Left ventricle myocardium inferior (tissue), 1 donor: Measurements from ENCODE around the gene CCDC126. TPM values are rescaled to one million over a fixed set of nuclear protein-coding genes. Genes with fewer than 3 reads are reported as not detected.

Experiments used
- DNase-seq: peaks from one replicate; pipeline ENCODE4 v3.0.0-alpha.2; 2020
- H3K27ac ChIP-seq: fragments of 200-600 bp; replicated peaks from 2 replicates; pipeline ENCODE4 v1.8.0; 2021
- H3K27me3 ChIP-seq: fragments of 200-600 bp; 2 replicates; pipeline ENCODE4 v1.8.0; 2021; ENCODE audit warnings: low read depth
- H3K36me3 ChIP-seq: fragments of 200-600 bp; 2 replicates; pipeline ENCODE4 v1.8.0; 2021
- H3K4me1 ChIP-seq: fragments of 200-600 bp; 2 replicates; pipeline ENCODE4 v1.8.0; 2021
- H3K4me3 ChIP-seq: fragments of 200-600 bp; 2 replicates; pipeline ENCODE4 v1.8.0; 2021; ENCODE audit warnings: mild to moderate bottlenecking, moderate library complexity
- H3K9me3 ChIP-seq: fragments of 200-600 bp; replicated peaks from 2 replicates; pipeline ENCODE4 v1.8.0; 2021
- intact Hi-C: fragments of 100-400 bp; cut with micrococcal nuclease; formaldehyde crosslinking; loops from one replicate; pipeline ENCODE4 v1.11.0; 2022
- total RNA-seq: library from RNA; stranded (reverse); fragmentation: NEBNext Ultra II Directional; extraction: Animal tissue kit (Norgen Biotek cat#: 25700); gene quantifications from one replicate; pipeline ENCODE4 v1.2.1, GENCODE V29; 2021
- TF ChIP-seq, protein P1 (sequence below): fragments of 200-600 bp; IDR thresholded peaks from 2 replicates; pipeline ENCODE4 v1.8.0; 2021; ENCODE audit warnings: antibody characterized with exemption, mild to moderate bottlenecking, borderline replicate concordance
- donor health status: DM: no; HTN: yes; CAD: no; lungs with severe emphysema.

The CCDC126 gene
- total RNA-seq, 1 donor from 2014 or later = 8.9 TPM

GRCh38 chr7:23658831-23659427 lies 61.7 kb downstream of the CCDC126 start:
- Histone ChIP-seq H3K4me3 (no peak overlapping the region), H3K9me3 (peaks cover 30% of the 10 kb centered on the region), H3K4me1 (no peaks in the 10 kb centered on the region), H3K27ac (no peak overlapping the region), H3K27me3 (no peaks in the 10 kb centered on the region), H3K36me3 (no peaks in the 10 kb centered on the region)
- no peak for DNase-seq
- intact Hi-C loops = no loop called here
- TF ChIP-seq, protein P1, sequence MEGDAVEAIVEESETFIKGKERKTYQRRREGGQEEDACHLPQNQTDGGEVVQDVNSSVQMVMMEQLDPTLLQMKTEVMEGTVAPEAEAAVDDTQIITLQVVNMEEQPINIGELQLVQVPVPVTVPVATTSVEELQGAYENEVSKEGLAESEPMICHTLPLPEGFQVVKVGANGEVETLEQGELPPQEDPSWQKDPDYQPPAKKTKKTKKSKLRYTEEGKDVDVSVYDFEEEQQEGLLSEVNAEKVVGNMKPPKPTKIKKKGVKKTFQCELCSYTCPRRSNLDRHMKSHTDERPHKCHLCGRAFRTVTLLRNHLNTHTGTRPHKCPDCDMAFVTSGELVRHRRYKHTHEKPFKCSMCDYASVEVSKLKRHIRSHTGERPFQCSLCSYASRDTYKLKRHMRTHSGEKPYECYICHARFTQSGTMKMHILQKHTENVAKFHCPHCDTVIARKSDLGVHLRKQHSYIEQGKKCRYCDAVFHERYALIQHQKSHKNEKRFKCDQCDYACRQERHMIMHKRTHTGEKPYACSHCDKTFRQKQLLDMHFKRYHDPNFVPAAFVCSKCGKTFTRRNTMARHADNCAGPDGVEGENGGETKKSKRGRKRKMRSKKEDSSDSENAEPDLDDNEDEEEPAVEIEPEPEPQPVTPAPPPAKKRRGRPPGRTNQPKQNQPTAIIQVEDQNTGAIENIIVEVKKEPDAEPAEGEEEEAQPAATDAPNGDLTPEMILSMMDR = no peak

GRCh38 chr7:23661385-23661784 lies 64.2 kb downstream of the CCDC126 start:
- Histone ChIP-seq H3K27me3 (no peaks in the 10 kb centered on the region), H3K27ac (no peak overlapping the region), H3K4me1 (no peaks in the 10 kb centered on the region), H3K9me3 (peaks cover 14% of the 10 kb centered on the region), H3K4me3 (no peak overlapping the region), H3K36me3 (no peaks in the 10 kb centered on the region)
- TF ChIP-seq, protein P1 = no peak
- no peak for DNase-seq
- intact Hi-C loops = no loop called here

GRCh38 chr7:23662124-23662983 lies 65.2 kb downstream of the CCDC126 start:
- TF ChIP-seq, protein P1 = no peak
- Histone ChIP-seq H3K27me3 (no peaks in the 10 kb centered on the region), H3K4me3 (no peak overlapping the region), H3K36me3 (no peaks in the 10 kb centered on the region), H3K4me1 (no peaks in the 10 kb centered on the region), H3K9me3 (peaks cover 14% of the 10 kb centered on the region), H3K27ac (no peak overlapping the region)
- no peak for DNase-seq
- intact Hi-C loops = no loop called here

DNA sequence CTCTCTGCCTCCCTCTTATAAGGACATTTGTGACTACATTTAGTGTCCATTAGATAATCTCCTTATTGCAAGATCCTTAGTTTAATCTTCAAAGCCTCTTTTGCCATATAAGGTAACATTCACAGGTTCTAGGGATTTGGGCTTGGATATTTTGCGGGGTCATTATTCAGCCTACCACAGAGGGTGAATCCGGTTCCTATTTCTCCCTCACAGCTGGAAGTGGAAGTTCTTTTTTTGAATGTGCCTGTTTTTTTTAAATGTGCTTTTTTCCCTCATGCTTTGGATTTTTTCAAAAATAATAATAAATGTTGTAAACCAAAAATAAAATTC lies 65.8 kb downstream of the CCDC126 start:
- intact Hi-C loops = no loop called here
- no peak overlapping the region for H3K27ac ChIP-seq
- no peak for DNase-seq

GRCh38 chr7:23664122-23664521 lies 66.9 kb downstream of the CCDC126 start:
- Histone ChIP-seq H3K4me3 (no peak overlapping the region), H3K9me3 (peaks cover 5% of the 10 kb centered on the region), H3K36me3 (no peaks in the 10 kb centered on the region), H3K4me1 (no peaks in the 10 kb centered on the region), H3K27ac (no peak overlapping the region), H3K27me3 (no peaks in the 10 kb centered on the region)
- TF ChIP-seq, protein P1 = no peak
- intact Hi-C loops = no loop called here
- DNase-seq = no peak

More for the DNA sequence above, 65.8 kb downstream of the CCDC126 start:
- H3K36me3 ChIP-seq = no peaks in the 10 kb centered on the region
- H3K27me3 ChIP-seq = no peaks in the 10 kb centered on the region
- no peak overlapping the region for H3K4me3 ChIP-seq
- peaks cover 14% of the 10 kb centered on the region for H3K9me3 ChIP-seq
- no peaks in the 10 kb centered on the region for H3K4me1 ChIP-seq
- TF ChIP-seq, protein P1 = no peak
